GM12873 (cell line): ENCODE data around the gene SRCIN1.

Source experiments
- CTCF ChIP-seq: IDR thresholded peaks from 2 replicates; pipeline ENCODE4 v1.5.1; 2012; ENCODE audit warnings: low read depth, mild to moderate bottlenecking, moderate library complexity, low read length, control low read depth; ENCODE audit not compliant: insufficient read depth; ENCODE audit errors: missing control alignments

SRCIN1 gene

GRCh38 chr17:38574712-38575111 lies 31.0 kb downstream of the SRCIN1 start:
- TF ChIP-seq CTCF, result no peak

- no peak for TF ChIP-seq CTCF
Observed at GRCh38 chr17:38572669-38573365, 32.9 kb downstream of the SRCIN1 start.

GRCh38 chr17:38571833-38572668 lies 33.7 kb downstream of the SRCIN1 start:
- no peak for TF ChIP-seq CTCF

- TF ChIP-seq CTCF, result no peak
Observed at GRCh38 chr17:38569701-38570512, 35.8 kb downstream of the SRCIN1 start.

- no peak for TF ChIP-seq CTCF
Observed at GRCh38 chr17:38568845-38569510, 36.8 kb downstream of the SRCIN1 start.

- peak; percentile 6 for TF ChIP-seq CTCF
Observed at GRCh38 chr17:38568274-38568673, 37.5 kb downstream of the SRCIN1 start.
